Activated B cell treated with CpG ODN at 0.5 μM for 24 hours (primary cell): ENCODE results near the gene CRBN. TPM values are rescaled to one million over a fixed set of nuclear protein-coding genes. Genes with fewer than 3 reads are reported as not detected.

ENCODE experiments used
- ATAC-seq: fragments of 200-7000 bp; cut with Tn5 transposase; one replicate; pipeline ENCODE4 v1.10.0; 2021; ENCODE audit warnings: low read depth, mild to moderate bottlenecking, moderate library complexity
- CTCF ChIA-PET: fragments of 350-600 bp; sonication (Branson Sonifier 250); formaldehyde crosslinking; loops from one replicate; lab custom pipeline; 2021; ENCODE audit warnings: antibody characterized with exemption; lab: Charles Lee
- POLR2A ChIA-PET: fragments of 350-600 bp; sonication (Branson Sonifier 250); formaldehyde crosslinking; loops from one replicate; lab custom pipeline; 2021; ENCODE audit warnings: antibody characterized with exemption; lab: Charles Lee
- DNase-seq: peaks from one replicate; pipeline ENCODE4 v3.0.0; 2022
- H3K27ac Mint-ChIP-seq: one replicate; pipeline ENCODE4 v1.8.0; 2020; ENCODE audit warnings: mixed read lengths
- H3K27me3 Mint-ChIP-seq: one replicate; pipeline ENCODE4 v1.8.0; 2021; ENCODE audit warnings: mixed read lengths
- H3K36me3 Mint-ChIP-seq: one replicate; pipeline ENCODE4 v1.8.0; 2021; ENCODE audit warnings: low read depth, mixed read lengths
- H3K4me1 Mint-ChIP-seq: one replicate; pipeline ENCODE4 v1.8.0; 2021; ENCODE audit warnings: mixed read lengths
- H3K4me3 Mint-ChIP-seq: one replicate; pipeline ENCODE4 v1.8.0; 2020; ENCODE audit warnings: mild to moderate bottlenecking, mixed read lengths
- H3K9me3 Mint-ChIP-seq: one replicate; pipeline ENCODE4 v1.8.0; 2020; ENCODE audit warnings: mixed read lengths
- intact Hi-C: fragments of 100-400 bp; cut with micrococcal nuclease; formaldehyde crosslinking; loops from one replicate; pipeline ENCODE4 v1.15.1; 2024
- total RNA-seq: library from RNA; stranded (reverse); gene quantifications from 2 replicates; pipeline ENCODE4 v1.2.3, GENCODE V29; 2022
- TF ChIP-seq, protein P1 (sequence below): fragments of 200-600 bp; IDR thresholded peaks from one replicate; pipeline ENCODE4 v1.8.0; 2022; ENCODE audit warnings: antibody characterized with exemption, mild to moderate bottlenecking

The CRBN gene
- total RNA-seq, 1 donor from 2014 or later = 58.2 TPM

DNA sequence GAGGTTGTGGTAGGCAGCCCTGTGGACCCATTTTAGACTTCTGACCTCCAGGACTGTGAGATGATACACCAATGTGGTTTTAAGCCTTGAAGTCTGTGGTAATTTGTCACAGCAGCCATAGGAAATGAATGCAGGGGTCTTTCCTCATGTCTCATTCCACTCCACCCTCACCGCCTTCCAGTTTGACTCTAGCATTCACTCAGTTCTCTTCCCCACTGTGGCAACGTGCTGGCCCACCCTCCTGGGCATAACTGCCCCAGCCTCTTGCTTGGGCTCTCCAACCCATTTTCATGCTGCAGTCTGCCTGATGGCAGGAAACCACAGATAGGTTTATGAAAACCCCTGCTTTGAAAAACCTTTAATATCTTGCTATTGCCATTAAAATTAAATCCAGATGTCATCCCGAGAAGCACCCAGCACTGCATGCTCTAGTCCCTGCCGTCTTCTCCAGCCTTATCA lies 60.1 kb downstream of the CRBN start:
- Mint-ChIP-seq H3K4me1 (no peaks in the 10 kb centered on the region), H3K27me3 (peaks cover 6% of the 10 kb centered on the region), H3K36me3 (no peaks in the 10 kb centered on the region), H3K9me3 (no peaks in the 10 kb centered on the region), H3K4me3 (no peak overlapping the region), H3K27ac (no peak overlapping the region)
- ATAC-seq (no peak), DNase-seq (no peak)
- TF ChIP-seq, protein P1, sequence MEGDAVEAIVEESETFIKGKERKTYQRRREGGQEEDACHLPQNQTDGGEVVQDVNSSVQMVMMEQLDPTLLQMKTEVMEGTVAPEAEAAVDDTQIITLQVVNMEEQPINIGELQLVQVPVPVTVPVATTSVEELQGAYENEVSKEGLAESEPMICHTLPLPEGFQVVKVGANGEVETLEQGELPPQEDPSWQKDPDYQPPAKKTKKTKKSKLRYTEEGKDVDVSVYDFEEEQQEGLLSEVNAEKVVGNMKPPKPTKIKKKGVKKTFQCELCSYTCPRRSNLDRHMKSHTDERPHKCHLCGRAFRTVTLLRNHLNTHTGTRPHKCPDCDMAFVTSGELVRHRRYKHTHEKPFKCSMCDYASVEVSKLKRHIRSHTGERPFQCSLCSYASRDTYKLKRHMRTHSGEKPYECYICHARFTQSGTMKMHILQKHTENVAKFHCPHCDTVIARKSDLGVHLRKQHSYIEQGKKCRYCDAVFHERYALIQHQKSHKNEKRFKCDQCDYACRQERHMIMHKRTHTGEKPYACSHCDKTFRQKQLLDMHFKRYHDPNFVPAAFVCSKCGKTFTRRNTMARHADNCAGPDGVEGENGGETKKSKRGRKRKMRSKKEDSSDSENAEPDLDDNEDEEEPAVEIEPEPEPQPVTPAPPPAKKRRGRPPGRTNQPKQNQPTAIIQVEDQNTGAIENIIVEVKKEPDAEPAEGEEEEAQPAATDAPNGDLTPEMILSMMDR = no peak
- intact Hi-C loops = no loop called here
- ChIA-PET CTCF (interaction anchor here (0.6 kb wide), 1 partner anchor 1577 kb away, joined by 3 read pairs; no protein-coding TSS in a partner anchor), POLR2A (no interaction called here)

DNA sequence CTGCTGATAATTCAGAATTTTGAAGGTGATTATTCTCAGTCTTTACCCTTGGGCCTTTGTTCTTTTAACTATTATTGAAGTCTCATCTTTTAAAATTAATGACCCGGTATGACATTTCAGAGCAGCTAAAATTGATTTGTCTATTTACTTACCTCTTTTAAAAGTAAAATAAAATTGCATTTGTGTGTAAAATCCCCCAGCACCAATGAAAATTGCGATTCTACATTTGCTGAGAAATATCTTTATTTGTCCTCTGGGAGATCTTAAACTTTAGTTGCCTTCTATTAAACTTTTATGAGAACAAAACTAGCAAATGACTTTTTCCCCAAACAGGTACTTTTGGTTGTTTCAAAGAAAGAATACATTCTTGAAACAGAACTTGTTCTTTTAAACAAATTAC lies 61.8 kb downstream of the CRBN start:
- Mint-ChIP-seq H3K27me3 (peaks cover 6% of the 10 kb centered on the region), H3K36me3 (no peaks in the 10 kb centered on the region), H3K27ac (no peak overlapping the region), H3K4me1 (no peaks in the 10 kb centered on the region), H3K9me3 (no peaks in the 10 kb centered on the region), H3K4me3 (no peak overlapping the region)
- intact Hi-C loops = no loop called here
- DNase-seq = no peak
- ChIA-PET POLR2A (no interaction called here), CTCF (no interaction called here)
- TF ChIP-seq, protein P1 = no peak
- ATAC-seq = no peak

DNA sequence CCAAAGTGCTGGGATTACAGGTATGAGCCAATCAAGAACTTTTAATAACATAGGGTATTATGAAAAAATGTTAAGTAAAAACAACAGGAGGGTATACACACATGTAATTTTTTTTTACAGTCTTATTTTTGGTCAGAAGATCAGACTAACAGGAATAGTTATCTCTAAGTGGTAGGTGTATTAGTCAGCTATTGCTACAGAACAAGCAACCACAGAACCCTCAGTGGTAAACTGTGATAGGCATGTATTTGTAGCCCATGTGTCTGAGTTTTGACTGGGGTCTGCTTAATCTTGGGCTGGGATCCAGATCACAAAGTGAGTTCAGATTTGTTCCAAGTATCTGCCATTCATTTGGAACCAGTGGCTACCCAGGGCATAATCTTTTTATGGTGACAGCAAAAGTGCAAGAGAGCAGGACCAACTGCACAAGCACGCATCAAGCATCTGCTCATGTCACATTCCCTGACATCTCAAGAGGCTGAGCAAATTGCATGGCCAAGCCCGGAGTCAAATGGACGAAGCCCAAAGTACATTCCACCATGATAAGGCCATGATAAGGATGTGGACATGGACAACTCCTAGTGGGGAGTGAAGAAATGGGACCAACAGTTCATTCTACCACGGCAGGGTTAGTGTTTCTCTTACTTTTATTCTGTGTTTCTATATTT lies 66.3 kb downstream of the CRBN start:
- no peaks in the 10 kb centered on the region for H3K36me3 Mint-ChIP-seq
- TF ChIP-seq, protein P1 = no peak
- DNase-seq (no peak), ATAC-seq (no peak)
- H3K9me3 Mint-ChIP-seq = no peaks in the 10 kb centered on the region
- no peak overlapping the region for H3K27ac Mint-ChIP-seq
- no peak overlapping the region for H3K4me3 Mint-ChIP-seq
- POLR2A ChIA-PET = no interaction called here
- peaks cover 22% of the 10 kb centered on the region for H3K4me1 Mint-ChIP-seq
- CTCF ChIA-PET = no interaction called here
- intact Hi-C loops = no loop called here
- peaks cover 3% of the 10 kb centered on the region for H3K27me3 Mint-ChIP-seq

DNA sequence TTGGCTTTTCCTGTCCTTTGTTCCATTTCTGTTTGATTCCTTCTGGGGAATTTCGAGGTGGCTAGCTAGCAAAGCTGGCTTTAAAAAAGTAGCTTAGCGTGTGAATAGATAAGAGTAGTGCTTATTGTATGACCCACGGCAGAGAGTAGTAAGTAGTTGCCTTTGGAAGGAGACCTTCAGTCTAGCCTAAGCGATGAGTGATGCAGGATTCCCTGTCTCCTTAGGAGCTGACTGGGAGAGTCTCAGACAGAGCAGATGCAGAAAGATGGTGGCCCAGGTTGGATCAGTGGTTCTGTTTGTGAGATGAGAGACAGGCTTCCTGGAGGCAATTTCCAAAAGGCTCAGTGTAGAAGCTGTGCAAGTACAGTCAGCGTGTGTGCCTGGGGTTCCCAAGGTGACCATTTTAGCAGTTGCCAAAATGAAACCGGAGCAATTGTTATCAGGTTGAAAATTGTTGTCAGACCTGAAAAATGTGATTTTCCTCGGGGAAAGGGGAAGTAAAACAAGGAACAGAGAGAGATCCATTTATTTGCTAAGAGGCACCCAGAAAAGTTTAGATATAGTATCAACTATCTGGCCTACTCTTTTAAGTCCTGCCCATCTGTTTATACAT lies 68.6 kb downstream of the CRBN start:
- ChIA-PET CTCF (no interaction called here), POLR2A (no interaction called here)
- intact Hi-C loops = loop anchor here (2.0 kb wide), 1 partner anchor 22 kb away; no protein-coding TSS in a partner anchor
- Mint-ChIP-seq H3K4me3 (no peak overlapping the region), H3K27ac (peak overlapping the region; percentile 57), H3K27me3 (peaks cover 3% of the 10 kb centered on the region), H3K36me3 (no peaks in the 10 kb centered on the region), H3K9me3 (no peaks in the 10 kb centered on the region), H3K4me1 (peaks cover 32% of the 10 kb centered on the region)
- no peak for DNase-seq
- no peak for ATAC-seq
- TF ChIP-seq, protein P1 = no peak

DNA sequence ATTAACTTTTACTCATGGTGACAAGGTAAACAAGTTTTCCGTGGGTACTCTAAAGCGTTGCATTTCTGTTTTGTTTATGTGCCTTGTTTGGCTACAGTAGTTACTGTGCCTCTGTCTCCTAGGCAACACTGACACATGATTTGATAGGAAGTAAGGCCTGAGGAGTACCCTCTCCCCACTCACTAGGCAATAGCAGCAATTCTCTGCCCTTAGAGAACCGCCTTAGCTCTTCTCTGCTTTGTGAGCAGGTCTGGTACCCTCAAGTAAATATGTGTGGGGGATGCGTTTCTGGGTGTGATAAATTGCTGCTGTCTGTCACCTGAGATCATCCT lies 69.2 kb downstream of the CRBN start, which contains the start of gene IL5RA:
TSS of gene IL5RA (minus strand) at position 76 of the 332 bp plus-strand sequence. CDS start 5,390 bp downstream, outside the sequence.
- intact Hi-C loops = loop anchor here (2.0 kb wide), 1 partner anchor 21 kb away; no protein-coding TSS in a partner anchor
- H3K9me3 Mint-ChIP-seq = no peaks in the 10 kb centered on the region
- H3K36me3 Mint-ChIP-seq = no peaks in the 10 kb centered on the region
- POLR2A ChIA-PET = no interaction called here
- peak; percentile 56 for ATAC-seq
- TF ChIP-seq, protein P1 = no peak
- peak within 1 kb of the TSS; percentile 35 for H3K4me3 Mint-ChIP-seq
- H3K27me3 Mint-ChIP-seq = peaks cover 3% of the 10 kb centered on the region
- peak within 1 kb of the TSS; percentile 59 for H3K27ac Mint-ChIP-seq
- DNase-seq = no peak
- CTCF ChIA-PET = no interaction called here
- H3K4me1 Mint-ChIP-seq = peaks cover 37% of the 10 kb centered on the region
